ENCODE results near the gene FZR1.

- TF ChIP-seq EZH2phosphoT487 (IDR thresholded peaks at IDR 0.05; ENCODE audit: insufficient read depth, low read depth): no peak
- no peak for TF ChIP-seq EZH2 (IDR thresholded peaks at IDR 0.05; ENCODE audit: insufficient read depth, poor library complexity, severe bottlenecking)
These were observed 38.5 kb upstream of the FZR1 start for GRCh38 chr19:3467437-3468198.
